ENCODE data around the gene MYBBP1A. TPM values are rescaled to one million over a fixed set of nuclear protein-coding genes. Genes with fewer than 3 reads are reported as not detected.
A peak's percentile ranks its signal among the peaks of the same experiment; 100 is the strongest.

The MYBBP1A gene
- total RNA-seq, 4 donors from 2014 or later, result 32.4 to 70.0 (median 54.4) TPM

DNA sequence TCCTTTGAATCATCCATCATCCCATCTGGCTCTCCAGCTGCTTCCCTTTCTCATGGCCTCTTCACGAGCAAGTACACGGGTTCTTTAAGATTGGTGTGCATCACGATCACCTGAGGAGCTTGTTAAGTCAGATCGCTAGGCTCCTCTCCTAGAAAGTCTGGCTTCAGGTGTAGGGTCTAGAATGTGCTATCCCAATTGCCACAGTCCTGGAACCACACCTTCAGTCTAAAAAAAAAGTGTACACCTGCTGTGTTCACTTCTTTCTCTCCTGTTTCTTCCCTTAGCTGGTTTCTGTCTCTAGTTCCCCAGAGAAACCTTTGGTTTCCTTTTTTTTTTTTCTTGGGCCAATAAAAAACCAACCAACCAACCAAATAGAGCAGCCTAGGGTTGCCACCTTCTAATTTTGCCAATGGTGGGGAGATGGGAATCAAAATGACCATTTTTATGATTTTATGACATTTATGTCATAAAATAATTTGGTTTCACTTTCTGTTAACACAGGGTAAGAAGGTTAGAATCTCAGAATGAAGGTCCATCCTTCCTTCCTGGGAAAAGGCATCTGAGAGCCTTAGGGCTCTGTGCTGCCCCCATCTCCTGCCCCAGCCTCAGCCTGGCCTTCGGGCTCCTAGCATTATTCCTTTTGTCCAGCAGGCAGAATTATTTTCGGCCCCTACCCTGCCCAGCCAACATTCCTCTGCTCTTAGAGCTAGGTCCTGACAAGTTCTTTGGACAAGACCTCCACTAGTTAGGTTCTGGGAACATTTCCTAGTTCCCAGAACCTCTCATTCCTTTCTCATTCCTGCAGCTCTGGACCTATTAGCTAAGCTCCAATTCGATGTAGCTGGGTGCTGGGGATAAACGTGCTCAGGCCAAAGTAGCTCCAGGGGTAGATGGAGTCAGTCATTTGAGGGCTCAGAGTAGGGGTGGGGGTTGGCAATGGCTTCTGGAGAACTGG is 7.1 kb upstream of the MYBBP1A start:
- intact Hi-C loops (cut with DNase I), result no loop called here
- Histone ChIP-seq H3K27ac (peak overlapping the region in 3 of 4 donors; percentile 41 to 53 (median 41)), H3K4me3 (no peak overlapping the region), H3K4me1 (peaks cover 0 to 61% (median 24%) of the 10 kb centered on the region in 3 donors), H3K27me3 (no peaks in the 10 kb centered on the region), H3K9me3 (no peaks in the 10 kb centered on the region), H3K36me3 (peaks cover 0 to 10% (median 0%) of the 10 kb centered on the region in 3 donors)
- WGBS, 2 donors, result 53 to 61% methylated on average over 8 of the region's 8 CpGs
- DNase-seq, result no peak
- TF ChIP-seq, protein P1, sequence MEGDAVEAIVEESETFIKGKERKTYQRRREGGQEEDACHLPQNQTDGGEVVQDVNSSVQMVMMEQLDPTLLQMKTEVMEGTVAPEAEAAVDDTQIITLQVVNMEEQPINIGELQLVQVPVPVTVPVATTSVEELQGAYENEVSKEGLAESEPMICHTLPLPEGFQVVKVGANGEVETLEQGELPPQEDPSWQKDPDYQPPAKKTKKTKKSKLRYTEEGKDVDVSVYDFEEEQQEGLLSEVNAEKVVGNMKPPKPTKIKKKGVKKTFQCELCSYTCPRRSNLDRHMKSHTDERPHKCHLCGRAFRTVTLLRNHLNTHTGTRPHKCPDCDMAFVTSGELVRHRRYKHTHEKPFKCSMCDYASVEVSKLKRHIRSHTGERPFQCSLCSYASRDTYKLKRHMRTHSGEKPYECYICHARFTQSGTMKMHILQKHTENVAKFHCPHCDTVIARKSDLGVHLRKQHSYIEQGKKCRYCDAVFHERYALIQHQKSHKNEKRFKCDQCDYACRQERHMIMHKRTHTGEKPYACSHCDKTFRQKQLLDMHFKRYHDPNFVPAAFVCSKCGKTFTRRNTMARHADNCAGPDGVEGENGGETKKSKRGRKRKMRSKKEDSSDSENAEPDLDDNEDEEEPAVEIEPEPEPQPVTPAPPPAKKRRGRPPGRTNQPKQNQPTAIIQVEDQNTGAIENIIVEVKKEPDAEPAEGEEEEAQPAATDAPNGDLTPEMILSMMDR (IDR thresholded peaks at IDR 0.05), result no peak
- no peak for TF ChIP-seq POLR2A (IDR thresholded peaks at IDR 0.05)

GRCh38 chr17:4560837-4561256 is 5.7 kb upstream of the MYBBP1A start:
- intact Hi-C loops (cut with DNase I), result no loop called here
- H3K27me3 ChIP-seq, result no peaks in the 10 kb centered on the region
- DNase-seq, result no peak
- H3K27ac ChIP-seq, result peak overlapping the region in 3 of 4 donors; percentile 80 to 88 (median 83)
- TF ChIP-seq, protein P1 (IDR thresholded peaks at IDR 0.05), result no peak
- no peak for TF ChIP-seq POLR2A (IDR thresholded peaks at IDR 0.05)
- WGBS, 2 donors, result 51 to 81% methylated on average over 3 to 9 of the region's 11 CpGs
- H3K4me1 ChIP-seq, result peaks cover 0 to 63% (median 23%) of the 10 kb centered on the region in 3 donors
- H3K4me3 ChIP-seq, result peak overlapping the region in 3 of 4 donors; percentile 34 to 53 (median 46)
- peaks cover 0 to 10% (median 0%) of the 10 kb centered on the region in 3 donors for H3K36me3 ChIP-seq
- H3K9me3 ChIP-seq, result no peaks in the 10 kb centered on the region

DNA sequence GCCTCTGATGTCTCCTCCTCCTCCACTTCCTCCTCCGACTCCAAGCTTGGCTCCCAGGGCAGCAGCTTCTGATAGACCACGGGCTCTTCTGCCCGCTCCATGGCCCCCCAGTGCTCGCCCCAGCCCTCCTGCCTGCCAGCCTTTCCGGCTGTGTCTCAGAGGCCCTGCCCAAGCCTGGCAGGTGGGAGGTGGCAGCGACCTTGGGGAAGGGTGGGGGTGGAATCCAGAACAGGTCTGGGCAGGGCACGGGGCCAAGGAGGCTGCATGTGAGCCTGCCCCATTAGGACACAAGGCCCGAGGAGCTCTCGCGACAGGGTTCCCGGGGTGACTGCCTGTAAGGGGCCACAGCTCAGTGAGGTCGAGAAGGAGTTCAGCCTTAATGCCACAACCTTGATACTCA is 5.2 kb upstream of the MYBBP1A start, which contains the start of gene GGT6:
GGT6 (minus strand) TSS at position 157 of the 400 bp plus-strand sequence; CDS start at position 101, 56 bp downstream.
- intact Hi-C loops (cut with DNase I), result no loop called here
- TF ChIP-seq, protein P1 (IDR thresholded peaks at IDR 0.05), result no peak
- TF ChIP-seq POLR2A (IDR thresholded peaks at IDR 0.05), result peak in 2 of 4 donors; percentile 21 to 26
- peak within 1 kb of the TSS; percentile 46 to 88 (median 82) for H3K27ac ChIP-seq
- peaks cover 0 to 10% (median 0%) of the 10 kb centered on the region in 3 donors for H3K36me3 ChIP-seq
- H3K27me3 ChIP-seq, result no peaks in the 10 kb centered on the region
- 52% methylated on average over 6 of the region's 12 CpGs; no CpG with 5 or more reads in 1 of the 2 donors for WGBS, 2 donors
- DNase-seq, result no peak
- H3K4me1 ChIP-seq, result peaks cover 0 to 63% (median 25%) of the 10 kb centered on the region in 3 donors
- peak within 1 kb of the TSS; percentile 34 to 59 (median 50) for H3K4me3 ChIP-seq
- no peaks in the 10 kb centered on the region for H3K9me3 ChIP-seq

DNA sequence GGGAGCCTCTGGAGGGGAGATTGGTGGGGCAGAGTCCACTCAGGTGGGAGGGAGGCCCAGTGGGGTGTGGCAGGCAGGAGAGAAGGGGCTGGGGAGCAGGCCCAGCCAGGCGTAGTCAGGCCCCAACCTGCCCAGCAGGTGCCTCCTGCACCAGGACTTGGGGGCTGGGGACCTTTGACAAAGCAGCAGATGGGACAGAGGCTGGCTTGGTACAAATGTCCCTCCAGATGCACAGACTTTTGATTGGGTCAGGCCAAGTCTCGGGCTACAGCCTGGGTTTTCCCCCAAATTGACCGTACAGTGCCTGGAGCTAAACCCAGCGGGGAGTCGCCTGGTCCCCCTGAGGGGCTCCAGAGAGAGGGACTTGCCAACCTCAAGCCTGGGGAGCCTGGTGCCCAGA is 4.8 kb upstream of the MYBBP1A start:
- 83 to 100% methylated on average over 1 of the region's 5 CpGs for WGBS, 2 donors
- H3K9me3 ChIP-seq, result no peaks in the 10 kb centered on the region
- H3K4me3 ChIP-seq, result peak overlapping the region; percentile 34 to 59 (median 50)
- peaks cover 0 to 10% (median 0%) of the 10 kb centered on the region in 3 donors for H3K36me3 ChIP-seq
- TF ChIP-seq POLR2A (IDR thresholded peaks at IDR 0.05), result no peak
- TF ChIP-seq, protein P1 (IDR thresholded peaks at IDR 0.05), result no peak
- peak overlapping the region; percentile 46 to 88 (median 82) for H3K27ac ChIP-seq
- intact Hi-C loops (cut with DNase I), result no loop called here
- no peak for DNase-seq
- peaks cover 0 to 63% (median 25%) of the 10 kb centered on the region in 3 donors for H3K4me1 ChIP-seq
- H3K27me3 ChIP-seq, result no peaks in the 10 kb centered on the region
